Rectal smooth muscle tissue (tissue), 1 donor: ENCODE data around the gene ADTRP.

Source experiments
- H3K27ac ChIP-seq: one replicate; pipeline ENCODE4 v1.7.0; 2013; ENCODE audit warnings: low read depth, low read length, inconsistent platforms
- H3K27me3 ChIP-seq: one replicate; pipeline ENCODE4 v1.7.0; 2013; ENCODE audit warnings: low read length; ENCODE audit not compliant: control insufficient read depth, insufficient read depth
- H3K36me3 ChIP-seq: one replicate; pipeline ENCODE4 v1.7.0; 2013; ENCODE audit warnings: low read length; ENCODE audit not compliant: control insufficient read depth, insufficient read depth
- H3K4me1 ChIP-seq: one replicate; pipeline ENCODE4 v1.7.0; 2013; ENCODE audit warnings: low read length; ENCODE audit not compliant: control insufficient read depth, insufficient read depth
- H3K4me3 ChIP-seq: one replicate; pipeline ENCODE4 v1.7.0; 2013; ENCODE audit warnings: low read length
- H3K9ac ChIP-seq: one replicate; pipeline ENCODE4 v1.7.0; 2013; ENCODE audit warnings: low read length

Gene ADTRP

DNA sequence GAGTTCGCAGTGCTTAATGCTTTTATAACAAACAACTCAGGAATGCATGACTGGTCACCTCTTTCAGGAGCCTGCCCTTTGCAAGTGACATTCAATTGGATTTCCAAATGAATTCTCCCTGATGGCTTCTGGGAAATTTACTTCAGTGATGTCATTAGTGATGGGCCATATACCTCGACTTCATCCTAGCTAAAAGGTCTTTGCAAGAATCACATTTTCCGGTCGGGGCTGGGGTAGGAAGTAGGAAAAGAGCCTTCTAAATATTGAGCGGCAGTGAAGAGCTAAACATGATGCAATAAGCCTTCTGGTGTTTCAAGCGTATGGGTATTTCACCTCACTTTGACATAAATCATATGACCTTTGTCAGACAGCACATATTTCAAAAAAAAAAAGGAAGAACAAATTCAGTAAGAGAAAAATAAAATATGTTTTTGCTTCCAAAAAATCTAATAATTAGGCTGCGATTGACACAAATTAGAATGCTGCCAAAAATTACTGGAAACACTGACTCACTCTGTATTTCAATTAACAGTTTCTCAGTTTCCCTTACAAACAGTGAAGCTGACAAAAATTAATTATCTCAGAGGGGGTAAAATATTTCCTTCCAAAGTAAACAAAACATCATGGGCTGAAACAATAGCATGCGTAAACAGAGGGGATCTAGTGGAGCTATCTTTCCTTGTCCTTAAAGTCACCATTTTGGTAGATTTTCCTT lies 39.8 kb downstream of the ADTRP start:
- Histone ChIP-seq H3K4me1 (no peaks in the 10 kb centered on the region), H3K9ac (no peak overlapping the region), H3K27me3 (no peaks in the 10 kb centered on the region), H3K27ac (no peak overlapping the region), H3K36me3 (no peaks in the 10 kb centered on the region), H3K4me3 (no peak overlapping the region)

DNA sequence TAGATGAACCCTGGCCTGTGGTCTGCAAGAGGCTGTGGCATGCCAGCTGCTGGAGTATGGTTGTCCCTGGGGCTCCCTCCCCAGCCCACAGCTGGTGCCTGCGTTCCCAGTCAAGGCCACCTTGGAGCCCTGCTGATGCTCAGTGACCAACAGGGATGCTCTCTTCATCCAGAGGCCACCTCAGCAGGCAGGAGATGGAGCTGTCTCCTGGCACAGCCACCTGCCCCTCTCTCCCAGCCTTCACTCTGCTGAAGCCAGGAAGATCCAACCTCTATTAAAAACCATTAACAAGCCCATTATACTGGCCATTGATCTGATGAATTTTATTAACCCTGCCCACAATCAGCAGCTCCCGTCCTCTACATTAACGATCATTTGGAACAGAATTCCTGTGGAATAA lies 40.4 kb downstream of the ADTRP start:
- no peak overlapping the region for H3K9ac ChIP-seq
- no peaks in the 10 kb centered on the region for H3K4me1 ChIP-seq
- no peak overlapping the region for H3K4me3 ChIP-seq
- H3K36me3 ChIP-seq: no peaks in the 10 kb centered on the region
- no peak overlapping the region for H3K27ac ChIP-seq
- H3K27me3 ChIP-seq: no peaks in the 10 kb centered on the region

GRCh38 chr6:11736601-11737000 lies 42.0 kb downstream of the ADTRP start:
- no peak overlapping the region for H3K4me3 ChIP-seq
- no peak overlapping the region for H3K9ac ChIP-seq
- no peaks in the 10 kb centered on the region for H3K27me3 ChIP-seq
- H3K36me3 ChIP-seq: no peaks in the 10 kb centered on the region
- H3K4me1 ChIP-seq: no peaks in the 10 kb centered on the region
- no peak overlapping the region for H3K27ac ChIP-seq

GRCh38 chr6:11734861-11735613 lies 43.6 kb downstream of the ADTRP start:
- Histone ChIP-seq H3K9ac (no peak overlapping the region), H3K27me3 (no peaks in the 10 kb centered on the region), H3K4me3 (no peak overlapping the region), H3K27ac (no peak overlapping the region), H3K4me1 (no peaks in the 10 kb centered on the region), H3K36me3 (no peaks in the 10 kb centered on the region)

DNA sequence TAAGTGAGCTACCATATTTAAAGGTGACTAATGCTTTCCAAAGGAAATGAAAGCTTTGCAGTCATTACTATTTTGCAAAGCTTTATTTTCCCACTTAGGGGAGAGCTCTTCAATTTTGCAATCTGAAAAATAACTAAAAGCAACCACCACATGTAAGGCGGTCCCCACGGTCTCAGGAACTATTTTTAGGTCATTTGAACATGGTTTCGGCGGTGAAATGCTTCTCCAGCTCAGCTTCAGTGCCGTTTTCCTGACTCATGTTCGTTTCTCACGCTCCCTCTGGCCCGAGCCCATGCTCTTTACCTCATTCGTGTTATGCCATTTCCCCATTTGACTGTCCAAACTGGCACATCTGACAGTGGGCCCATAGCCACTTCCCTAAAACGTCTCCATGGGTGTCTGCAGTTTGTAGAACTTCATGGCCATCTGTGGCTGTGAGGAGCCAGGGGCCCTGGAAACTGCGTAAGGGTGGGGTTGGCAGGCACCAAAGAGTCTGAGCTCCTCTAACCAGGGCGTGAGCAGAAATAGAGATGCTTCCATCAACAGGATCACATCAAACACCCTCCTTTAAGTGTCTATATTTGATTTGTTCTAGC lies 46.5 kb downstream of the ADTRP start:
- H3K27me3 ChIP-seq: no peaks in the 10 kb centered on the region
- no peak overlapping the region for H3K27ac ChIP-seq
- no peak overlapping the region for H3K9ac ChIP-seq
- no peaks in the 10 kb centered on the region for H3K4me1 ChIP-seq
- H3K4me3 ChIP-seq: no peak overlapping the region
- no peaks in the 10 kb centered on the region for H3K36me3 ChIP-seq

- Histone ChIP-seq H3K27me3 (no peaks in the 10 kb centered on the region), H3K9ac (no peak overlapping the region), H3K27ac (no peak overlapping the region), H3K36me3 (no peaks in the 10 kb centered on the region), H3K4me3 (no peak overlapping the region), H3K4me1 (no peaks in the 10 kb centered on the region)
Measured at GRCh38 chr6:11731423-11731822, 47.2 kb downstream of the ADTRP start.

DNA sequence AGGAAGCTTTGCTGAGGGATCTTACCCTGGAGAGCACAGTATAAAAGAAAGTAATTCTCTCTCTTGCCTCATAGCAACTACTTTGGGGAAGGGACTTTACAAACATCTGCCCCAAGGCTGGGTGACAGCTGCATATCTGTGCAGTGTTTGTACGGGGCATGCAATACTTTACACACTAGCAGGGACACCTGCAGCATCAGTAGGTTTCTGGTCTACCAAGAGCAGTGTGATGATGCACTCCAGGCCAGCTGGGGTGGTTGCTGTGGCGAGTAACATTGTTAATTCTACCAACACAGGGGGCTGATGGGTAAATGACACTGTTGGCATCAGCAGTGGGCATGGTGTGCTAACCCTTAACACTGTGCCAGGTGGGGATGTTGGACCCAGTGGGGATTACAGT lies 48.0 kb downstream of the ADTRP start:
- H3K27ac ChIP-seq: no peak overlapping the region
- no peaks in the 10 kb centered on the region for H3K36me3 ChIP-seq
- no peaks in the 10 kb centered on the region for H3K27me3 ChIP-seq

GRCh38 chr6:11729076-11729475 lies 49.5 kb downstream of the ADTRP start:
- no peak overlapping the region for H3K27ac ChIP-seq
- no peaks in the 10 kb centered on the region for H3K4me1 ChIP-seq
- no peaks in the 10 kb centered on the region for H3K36me3 ChIP-seq
- no peak overlapping the region for H3K9ac ChIP-seq
- no peak overlapping the region for H3K4me3 ChIP-seq
- no peaks in the 10 kb centered on the region for H3K27me3 ChIP-seq

More for the DNA sequence above, 48.0 kb downstream of the ADTRP start:
- Histone ChIP-seq H3K9ac (no peak overlapping the region), H3K4me1 (no peaks in the 10 kb centered on the region), H3K4me3 (no peak overlapping the region)

DNA sequence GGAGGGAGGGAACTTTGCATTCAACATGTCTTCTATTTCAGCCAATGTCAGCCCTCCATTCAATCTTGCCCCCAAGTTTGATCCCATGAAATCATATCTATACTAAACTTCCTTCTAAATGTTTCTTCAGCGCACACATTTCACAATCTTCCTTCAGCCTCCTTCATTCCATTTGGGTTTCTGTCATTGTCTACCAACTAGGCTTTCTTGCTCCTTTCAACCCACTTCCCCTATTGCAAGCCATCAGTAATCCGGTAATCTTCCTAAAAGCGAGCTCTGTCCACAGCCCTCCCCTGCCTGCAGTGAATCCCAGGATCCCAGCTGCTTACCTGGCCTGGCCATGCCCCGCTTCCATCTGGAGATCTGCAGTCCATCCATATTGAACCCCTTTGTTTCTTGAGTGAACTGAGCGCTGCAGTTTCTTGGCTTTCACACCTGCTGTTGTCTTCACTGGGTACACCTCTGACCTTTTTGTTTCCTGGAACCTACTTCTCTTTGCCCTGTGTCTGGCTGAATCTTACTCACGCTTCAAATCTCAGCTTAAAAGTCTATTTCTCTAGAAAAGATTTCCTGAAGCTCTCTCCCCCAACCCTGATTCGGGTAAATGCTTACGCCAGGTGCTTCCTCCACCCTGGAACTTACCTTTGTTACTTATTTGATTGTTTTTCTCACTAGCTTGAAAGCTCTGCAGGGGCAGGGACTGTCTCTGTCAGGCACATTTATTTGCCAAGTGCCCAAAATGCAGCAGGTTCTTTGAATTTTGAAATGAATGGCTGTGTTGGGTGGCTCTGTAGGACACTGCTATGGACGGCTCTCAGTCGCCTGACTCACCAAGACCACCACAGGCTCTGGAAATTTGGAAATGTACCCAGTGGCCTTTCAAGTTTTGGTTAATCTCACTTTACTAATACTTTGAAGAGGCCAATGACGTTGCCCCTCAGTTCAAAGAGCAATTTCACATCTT lies 50.3 kb downstream of the ADTRP start:
- Histone ChIP-seq H3K27me3 (no peaks in the 10 kb centered on the region), H3K27ac (no peak overlapping the region)

DNA sequence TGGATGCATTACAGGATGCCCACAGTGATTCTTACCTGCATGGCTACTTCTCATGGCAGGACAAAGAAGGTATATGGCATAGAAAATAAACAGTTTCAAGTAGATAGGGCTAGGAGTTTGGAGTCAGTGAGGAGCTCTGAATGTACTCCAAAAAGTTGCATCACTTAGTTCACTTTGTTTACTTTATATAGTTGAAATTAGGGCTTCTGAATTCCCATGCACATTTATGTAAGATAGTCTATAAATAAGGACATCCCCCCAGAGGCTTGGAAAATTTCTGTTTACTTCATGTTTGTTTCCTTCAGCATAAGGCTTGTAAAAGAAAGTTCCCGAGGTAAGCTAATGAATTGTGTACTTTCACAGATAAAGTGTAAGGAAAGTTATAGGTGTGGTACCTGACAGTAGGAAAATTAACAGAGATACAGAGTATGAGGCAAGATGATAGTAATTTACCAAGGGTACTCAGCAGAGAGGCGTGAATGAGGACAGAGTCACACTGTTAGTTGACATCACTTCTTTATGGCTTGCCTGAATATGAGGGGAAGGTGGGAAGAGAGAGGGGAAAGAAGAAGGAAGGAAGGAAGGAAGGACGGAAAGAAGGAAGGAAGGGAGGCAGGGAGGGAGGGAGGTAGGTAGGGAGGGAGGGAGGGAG lies 51.1 kb downstream of the ADTRP start:
- Histone ChIP-seq H3K4me1 (no peaks in the 10 kb centered on the region), H3K4me3 (no peak overlapping the region), H3K36me3 (no peaks in the 10 kb centered on the region), H3K27me3 (no peaks in the 10 kb centered on the region), H3K27ac (no peak overlapping the region), H3K9ac (no peak overlapping the region)

More for the DNA sequence above, 50.3 kb downstream of the ADTRP start:
- no peaks in the 10 kb centered on the region for H3K4me1 ChIP-seq
- no peak overlapping the region for H3K9ac ChIP-seq
- H3K36me3 ChIP-seq: no peaks in the 10 kb centered on the region
- no peak overlapping the region for H3K4me3 ChIP-seq

DNA sequence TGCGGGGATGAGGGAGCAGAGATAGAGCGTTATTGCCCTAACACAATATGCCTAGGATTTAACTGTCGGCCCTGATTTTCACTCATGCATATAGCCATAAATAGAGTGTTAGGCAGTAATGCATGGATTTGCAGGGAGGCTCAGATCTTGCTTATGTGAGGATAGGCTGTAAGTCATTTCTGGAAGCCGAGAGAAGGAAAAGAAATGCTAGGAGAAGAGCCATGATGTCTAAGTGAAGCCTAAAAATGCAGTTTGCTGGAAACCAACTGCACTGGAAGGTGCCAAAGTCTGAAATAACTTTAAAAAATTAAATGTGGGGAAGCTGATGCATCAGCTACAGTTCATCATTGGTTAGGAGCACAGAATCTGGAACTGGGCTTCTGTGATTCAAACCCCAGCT lies 54.3 kb downstream of the ADTRP start:
- Histone ChIP-seq H3K9ac (no peak overlapping the region), H3K4me3 (no peak overlapping the region), H3K27ac (no peak overlapping the region), H3K4me1 (no peaks in the 10 kb centered on the region), H3K36me3 (no peaks in the 10 kb centered on the region), H3K27me3 (no peaks in the 10 kb centered on the region)
